Activated CD8-positive, alpha-beta memory T cell treated with anti-CD3 and anti-CD28 coated beads, Interleukin-2, amount 50 U/mL, for 48 hours (primary cell): ENCODE data around the gene CD6.

Experiments
- DNase-seq: peaks from one replicate; pipeline ENCODE4 v3.0.0-alpha.2; 2020

Gene CD6

GRCh38 chr11:60971520-60971919 is at the start of gene CD6:
CD6 (plus strand) TSS chr11:60971680; CDS start chr11:60971866, 186 bp downstream.
- no peak for DNase-seq

GRCh38 chr11:60921777-60922335 is 49.6 kb upstream of the CD6 start:
- no peak for DNase-seq

GRCh38 chr11:60922906-60923305 is 48.6 kb upstream of the CD6 start:
- DNase-seq, result no peak

GRCh38 chr11:60923326-60923725 is 48.2 kb upstream of the CD6 start:
- DNase-seq, result no peak

GRCh38 chr11:60923800-60924109 is 47.7 kb upstream of the CD6 start:
- DNase-seq, result no peak

- DNase-seq, result peak; percentile 64
Observed at GRCh38 chr11:60924110-60924905, 47.2 kb upstream of the CD6 start, which contains the start of gene TMEM132A. TMEM132A (plus strand) TSS chr11:60924460; CDS start chr11:60924634, 174 bp downstream.

GRCh38 chr11:60924906-60925853 is 46.3 kb upstream of the CD6 start:
- no peak for DNase-seq

- DNase-seq, result no peak
Observed at GRCh38 chr11:60925868-60926267, 45.6 kb upstream of the CD6 start.

- DNase-seq, result no peak
Observed at GRCh38 chr11:60926500-60926899, 45.0 kb upstream of the CD6 start.

- DNase-seq, result no peak
Observed at GRCh38 chr11:60927061-60927592, 44.4 kb upstream of the CD6 start.

- no peak for DNase-seq
Observed at GRCh38 chr11:60927600-60927999, 43.9 kb upstream of the CD6 start.

GRCh38 chr11:60928563-60929001 is 42.9 kb upstream of the CD6 start:
- no peak for DNase-seq

GRCh38 chr11:60929764-60930163 is 41.7 kb upstream of the CD6 start:
- no peak for DNase-seq

- DNase-seq, result no peak
Observed at GRCh38 chr11:60930394-60930793, 41.1 kb upstream of the CD6 start.

GRCh38 chr11:60931917-60932316 is 39.6 kb upstream of the CD6 start:
- no peak for DNase-seq

- DNase-seq, result no peak
Observed at GRCh38 chr11:60932605-60933356, 38.7 kb upstream of the CD6 start.

- no peak for DNase-seq
Observed at GRCh38 chr11:60933416-60934123, 37.9 kb upstream of the CD6 start.

GRCh38 chr11:60934124-60934789 is 37.2 kb upstream of the CD6 start:
- DNase-seq, result no peak

- DNase-seq, result no peak
Observed at GRCh38 chr11:60934790-60935605, 36.5 kb upstream of the CD6 start.
